ENCODE results near the gene SDK1.

- TF ChIP-seq POLR2A (IDR thresholded peaks at IDR 0.05; ENCODE audit: low read depth, low read length) (no peak), POLR2AphosphoS5 (IDR thresholded peaks at IDR 0.05; ENCODE audit: insufficient read depth, low read depth, low read length) (no peak), EZH2 (IDR thresholded peaks at IDR 0.05; ENCODE audit: borderline replicate concordance, low read depth, low read length, severe bottlenecking) (no peak)
These were observed 939.0 kb downstream of the SDK1 start for GRCh38 chr7:4240042-4240441.

All from endothelial cell of umbilical vein (primary cell).